ENCODE results near the gene RFC1. TPM values are rescaled to one million over a fixed set of nuclear protein-coding genes. Genes with fewer than 3 reads are reported as not detected.
A peak's percentile ranks its signal among the peaks of the same experiment; 100 is the strongest.

Gene RFC1
- total and polyA plus RNA-seq, 2 experiments from 2014 or later = 26.0 to 44.0 TPM

DNA sequence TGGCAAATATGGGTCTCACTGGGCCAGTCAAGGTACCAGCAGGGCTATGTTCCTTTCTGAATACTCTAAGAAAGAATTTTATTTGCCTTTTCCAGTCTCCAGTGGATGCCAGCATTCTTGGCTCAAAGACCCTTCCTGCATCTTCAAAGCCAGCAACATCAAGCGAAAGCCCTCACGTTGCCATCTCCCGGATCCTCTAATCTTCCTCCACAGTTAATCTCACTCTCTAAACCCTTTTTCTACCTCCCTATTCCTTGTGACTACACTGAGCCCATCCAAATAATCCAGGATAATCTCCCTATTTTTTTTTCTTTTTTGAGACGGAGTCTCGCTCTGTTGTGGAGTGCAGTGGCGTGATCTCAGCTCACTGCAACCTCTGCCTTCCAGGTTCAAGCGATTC lies 23.4 kb downstream of the RFC1 start:
- no peak overlapping the region for H3K27ac ChIP-seq
- no peaks in the 10 kb centered on the region for H3K4me1 ChIP-seq (ENCODE audit: insufficient read depth)
- H3K9me3 ChIP-seq (ENCODE audit: low read depth) = no peaks in the 10 kb centered on the region
- DNase-seq (ENCODE audit: low spot score) = no peak
- H4K20me1 ChIP-seq (ENCODE audit: insufficient read depth, poor library complexity, severe bottlenecking) = no peaks in the 10 kb centered on the region
- no peaks in the 10 kb centered on the region for H3K27me3 ChIP-seq
- no peaks in the 10 kb centered on the region for H3K36me3 ChIP-seq (replicated peaks; ENCODE audit: insufficient read depth, low read depth)
- H3K4me2 ChIP-seq = no peak overlapping the region
- no peaks in the 10 kb centered on the region for H3K9me2 ChIP-seq (replicated peaks; ENCODE audit: insufficient read depth)
- WGBS (ENCODE audit: low lambda C conversion rate, missing lambda C conversion rate) = 96% methylated on average over 7 of the region's 7 CpGs
- peaks cover 62% of the 10 kb centered on the region for H3K79me2 ChIP-seq
- no peak overlapping the region for H2AFZ ChIP-seq
- H3K4me3 ChIP-seq = no peak overlapping the region
- no peak for TF ChIP-seq EZH2phosphoT487 (IDR thresholded peaks at IDR 0.05; ENCODE audit: low read depth, severe bottlenecking, unreplicated experiment)

DNA sequence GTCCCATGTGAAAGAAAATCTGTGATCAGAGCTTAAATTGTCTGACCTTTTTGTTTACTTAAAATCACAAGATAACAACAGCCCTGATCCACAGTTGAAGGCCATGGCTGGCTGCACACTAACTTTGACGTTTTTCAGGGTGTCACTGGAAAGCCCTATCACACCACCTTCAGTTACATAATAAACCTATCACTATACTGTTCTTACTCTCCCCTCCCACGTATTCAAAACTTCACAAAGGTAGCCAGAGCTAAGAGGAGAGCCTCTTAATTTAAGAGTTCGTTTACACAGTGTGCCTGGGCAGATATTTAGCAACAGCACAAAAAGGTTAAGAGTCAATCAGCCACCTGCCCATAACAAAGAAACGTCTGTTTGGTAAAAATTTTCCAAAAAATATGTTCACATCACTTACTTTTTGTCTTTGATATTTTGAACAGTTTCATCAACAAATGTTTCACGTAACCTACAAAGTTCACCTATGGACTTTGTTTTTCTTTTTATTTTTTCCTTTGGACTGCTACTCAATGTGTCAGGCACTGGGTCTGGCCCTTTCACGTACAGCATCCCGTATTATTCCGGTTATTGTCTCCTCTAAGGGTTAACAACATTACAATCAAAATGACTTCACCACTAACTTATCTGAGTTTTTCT lies 25.0 kb downstream of the RFC1 start:
- peak; percentile 23 for DNase-seq (ENCODE audit: low spot score)
- H3K4me1 ChIP-seq (ENCODE audit: insufficient read depth) = no peaks in the 10 kb centered on the region
- H3K27ac ChIP-seq = peak overlapping the region; percentile 70

DNA sequence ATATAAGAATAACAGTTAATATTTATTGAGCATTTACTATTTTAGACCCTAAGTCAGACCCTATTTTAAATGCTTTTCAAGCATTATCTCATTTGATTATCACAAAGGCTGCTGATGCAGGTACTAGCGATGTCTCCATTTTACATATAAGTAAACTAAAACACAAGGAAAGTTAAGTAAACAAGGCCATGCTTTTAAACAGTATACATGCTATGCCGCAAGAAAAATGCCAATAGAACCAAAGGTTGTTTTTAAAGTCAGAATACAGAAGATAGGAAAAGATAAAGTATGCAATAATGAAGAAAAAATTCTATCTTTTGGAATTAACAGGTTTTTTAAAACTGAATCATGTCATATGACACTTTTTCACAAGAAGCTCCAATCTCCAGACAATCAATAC lies 26.2 kb downstream of the RFC1 start:
- no peak for DNase-seq (ENCODE audit: low spot score)
- Histone ChIP-seq H3K27ac (peak overlapping the region; percentile 70), H3K4me1 (ENCODE audit: insufficient read depth) (no peaks in the 10 kb centered on the region), H3K9me2 (replicated peaks; ENCODE audit: insufficient read depth) (no peaks in the 10 kb centered on the region), H3K79me2 (peaks cover 55% of the 10 kb centered on the region), H3K4me3 (no peak overlapping the region), H3K9me3 (ENCODE audit: low read depth) (no peaks in the 10 kb centered on the region), H3K36me3 (replicated peaks; ENCODE audit: insufficient read depth, low read depth) (no peaks in the 10 kb centered on the region), H3K27me3 (no peaks in the 10 kb centered on the region), H2AFZ (no peak overlapping the region), H3K4me2 (no peak overlapping the region), H4K20me1 (ENCODE audit: insufficient read depth, poor library complexity, severe bottlenecking) (no peaks in the 10 kb centered on the region)
- 86% methylated on average over 2 of the region's 2 CpGs for WGBS (ENCODE audit: low lambda C conversion rate, missing lambda C conversion rate)
- TF ChIP-seq EZH2phosphoT487 (IDR thresholded peaks at IDR 0.05; ENCODE audit: low read depth, severe bottlenecking, unreplicated experiment) (no peak), EZH2 (IDR thresholded peaks at IDR 0.05; ENCODE audit: borderline replicate concordance) (no peak)
- TF ChIP-seq, protein P1, sequence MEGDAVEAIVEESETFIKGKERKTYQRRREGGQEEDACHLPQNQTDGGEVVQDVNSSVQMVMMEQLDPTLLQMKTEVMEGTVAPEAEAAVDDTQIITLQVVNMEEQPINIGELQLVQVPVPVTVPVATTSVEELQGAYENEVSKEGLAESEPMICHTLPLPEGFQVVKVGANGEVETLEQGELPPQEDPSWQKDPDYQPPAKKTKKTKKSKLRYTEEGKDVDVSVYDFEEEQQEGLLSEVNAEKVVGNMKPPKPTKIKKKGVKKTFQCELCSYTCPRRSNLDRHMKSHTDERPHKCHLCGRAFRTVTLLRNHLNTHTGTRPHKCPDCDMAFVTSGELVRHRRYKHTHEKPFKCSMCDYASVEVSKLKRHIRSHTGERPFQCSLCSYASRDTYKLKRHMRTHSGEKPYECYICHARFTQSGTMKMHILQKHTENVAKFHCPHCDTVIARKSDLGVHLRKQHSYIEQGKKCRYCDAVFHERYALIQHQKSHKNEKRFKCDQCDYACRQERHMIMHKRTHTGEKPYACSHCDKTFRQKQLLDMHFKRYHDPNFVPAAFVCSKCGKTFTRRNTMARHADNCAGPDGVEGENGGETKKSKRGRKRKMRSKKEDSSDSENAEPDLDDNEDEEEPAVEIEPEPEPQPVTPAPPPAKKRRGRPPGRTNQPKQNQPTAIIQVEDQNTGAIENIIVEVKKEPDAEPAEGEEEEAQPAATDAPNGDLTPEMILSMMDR (IDR thresholded peaks at IDR 0.05; ENCODE audit: poor library complexity) = no peak

More for the DNA sequence above, 25.0 kb downstream of the RFC1 start:
- Histone ChIP-seq H2AFZ (no peak overlapping the region), H3K79me2 (peaks cover 56% of the 10 kb centered on the region), H3K36me3 (replicated peaks; ENCODE audit: insufficient read depth, low read depth) (no peaks in the 10 kb centered on the region), H3K4me2 (no peak overlapping the region), H3K9me3 (ENCODE audit: low read depth) (no peaks in the 10 kb centered on the region), H3K9me2 (replicated peaks; ENCODE audit: insufficient read depth) (no peaks in the 10 kb centered on the region), H3K4me3 (no peak overlapping the region), H4K20me1 (ENCODE audit: insufficient read depth, poor library complexity, severe bottlenecking) (no peaks in the 10 kb centered on the region), H3K27me3 (no peaks in the 10 kb centered on the region)
- TF ChIP-seq EZH2phosphoT487 (IDR thresholded peaks at IDR 0.05; ENCODE audit: low read depth, severe bottlenecking, unreplicated experiment) (no peak), EZH2 (IDR thresholded peaks at IDR 0.05; ENCODE audit: borderline replicate concordance) (no peak)
- TF ChIP-seq, protein P1 (IDR thresholded peaks at IDR 0.05; ENCODE audit: poor library complexity) = no peak
- WGBS (ENCODE audit: low lambda C conversion rate, missing lambda C conversion rate) = 72% methylated on average over 8 of the region's 8 CpGs

DNA sequence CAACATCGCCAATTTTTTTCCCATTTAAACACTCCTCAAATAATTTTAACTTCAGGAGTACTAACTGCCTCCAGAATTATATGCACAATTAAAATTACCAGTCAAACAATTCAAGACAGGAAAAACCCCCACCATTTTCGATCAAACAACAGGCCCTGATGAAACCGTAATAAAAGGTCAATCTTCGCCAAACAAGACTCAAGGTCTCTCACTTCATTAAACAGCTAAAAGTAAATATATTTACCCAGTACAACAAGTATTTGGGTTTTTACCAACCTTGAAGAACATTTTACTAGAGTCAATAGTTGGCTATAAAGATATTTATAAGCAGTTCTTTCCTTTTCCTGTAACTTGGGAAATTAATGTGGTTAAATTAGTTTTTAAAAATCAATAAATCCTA lies 28.3 kb downstream of the RFC1 start:
- no peak for TF ChIP-seq EZH2phosphoT487 (IDR thresholded peaks at IDR 0.05; ENCODE audit: low read depth, severe bottlenecking, unreplicated experiment)
- TF ChIP-seq EZH2 (IDR thresholded peaks at IDR 0.05; ENCODE audit: borderline replicate concordance) = no peak
- TF ChIP-seq, protein P1 (IDR thresholded peaks at IDR 0.05; ENCODE audit: poor library complexity) = no peak
- H3K36me3 ChIP-seq (replicated peaks; ENCODE audit: insufficient read depth, low read depth) = no peaks in the 10 kb centered on the region
- no peak overlapping the region for H2AFZ ChIP-seq
- H3K27me3 ChIP-seq = no peaks in the 10 kb centered on the region
- no peaks in the 10 kb centered on the region for H3K9me3 ChIP-seq (ENCODE audit: low read depth)
- no peaks in the 10 kb centered on the region for H3K4me1 ChIP-seq (ENCODE audit: insufficient read depth)
- 73% methylated on average over 4 of the region's 4 CpGs for WGBS (ENCODE audit: low lambda C conversion rate, missing lambda C conversion rate)
- H3K4me2 ChIP-seq = no peak overlapping the region
- H3K27ac ChIP-seq = no peak overlapping the region
- H3K4me3 ChIP-seq = no peak overlapping the region
- no peaks in the 10 kb centered on the region for H4K20me1 ChIP-seq (ENCODE audit: insufficient read depth, poor library complexity, severe bottlenecking)
- H3K79me2 ChIP-seq = peaks cover 60% of the 10 kb centered on the region
- no peaks in the 10 kb centered on the region for H3K9me2 ChIP-seq (replicated peaks; ENCODE audit: insufficient read depth)
- no peak for DNase-seq (ENCODE audit: low spot score)
